MCF 10A (cell line): Measurements from ENCODE around the gene VMP1. TPM values are rescaled to one million over a fixed set of nuclear protein-coding genes. Genes with fewer than 3 reads are reported as not detected.

ENCODE experiments used
- BruUV-seq: library from RNA; stranded (reverse); fragments of 400-500 nt; replicated peaks from 2 replicates; lab custom pipeline; 2021; lab: Mats Ljungman, UMichigan
- CTCF ChIA-PET: fragments of 300-600 bp; sonication (Branson Sonifier 250); formaldehyde crosslinking; extraction: SDS; loops from one replicate; lab custom pipeline; 2021; ENCODE audit warnings: antibody characterized with exemption, inconsistent platforms; lab: Yijun Ruan, JAX
- POLR2A ChIA-PET: fragments of 300-600, 350-650 bp; sonication (Branson Sonifier 250); formaldehyde crosslinking; extraction: SDS; loops from one replicate; lab custom pipeline; 2020; ENCODE audit warnings: antibody characterized with exemption, inconsistent platforms; lab: Yijun Ruan, JAX
- DNase-seq: peaks from one replicate; pipeline ENCODE4 v3.0.0-alpha.2; 2018; ENCODE audit not compliant: unreplicated experiment
- H3K27ac Mint-ChIP-seq: one replicate; pipeline ENCODE4 v1.8.0; 2022; ENCODE audit warnings: mild to moderate bottlenecking, low read depth, mixed read lengths; ENCODE audit not compliant: unreplicated experiment
- H3K27me3 Mint-ChIP-seq: one replicate; pipeline ENCODE4 v1.8.0; 2022; ENCODE audit warnings: mixed read lengths; ENCODE audit not compliant: insufficient read depth, unreplicated experiment
- H3K36me3 Mint-ChIP-seq: one replicate; pipeline ENCODE4 v1.8.0; 2022; ENCODE audit warnings: mild to moderate bottlenecking, moderate library complexity, mixed read lengths; ENCODE audit not compliant: insufficient read depth, unreplicated experiment
- H3K4me1 Mint-ChIP-seq: one replicate; pipeline ENCODE4 v1.8.0; 2022; ENCODE audit warnings: mixed read lengths; ENCODE audit not compliant: insufficient read depth, unreplicated experiment
- H3K4me3 Mint-ChIP-seq: one replicate; pipeline ENCODE4 v1.8.0; 2022; ENCODE audit warnings: mild to moderate bottlenecking, moderate library complexity, mixed read lengths; ENCODE audit not compliant: unreplicated experiment
- H3K9me3 Mint-ChIP-seq: one replicate; pipeline ENCODE4 v1.8.0; 2022; ENCODE audit warnings: mixed read lengths; ENCODE audit not compliant: unreplicated experiment
- CTCF ChIP-seq: fragments of 200-600 bp; IDR thresholded peaks from one replicate; pipeline ENCODE4 v1.8.0; 2022; ENCODE audit warnings: antibody characterized with exemption, mild to moderate bottlenecking; ENCODE audit not compliant: unreplicated experiment
- intact Hi-C: fragments of 100-400 bp; cut with micrococcal nuclease; formaldehyde crosslinking; loops from 2 replicates; pipeline ENCODE4 v1.14.1; 2022
- total RNA-seq: library from RNA; stranded (reverse); gene quantifications from 2 replicates; pipeline ENCODE4 v1.2.3, GENCODE V29; 2022

The VMP1 gene
- total RNA-seq, 1 experiment from 2014 or later: 228 TPM

- Mint-ChIP-seq H3K4me3 (no peak overlapping the region), H3K36me3 (peaks cover 13% of the 10 kb centered on the region), H3K9me3 (peaks cover 8% of the 10 kb centered on the region), H3K27ac (no peak overlapping the region), H3K27me3 (no peaks in the 10 kb centered on the region), H3K4me1 (no peaks in the 10 kb centered on the region)
- ChIA-PET POLR2A (interaction anchor here (1.6 kb wide), 1 partner anchor 21 kb away, joined by 7 read pairs; no protein-coding TSS in a partner anchor), CTCF (interaction anchor here (0.7 to 2.7 kb wide), 14 partner anchors 15 to 310 kb away, joined by 3 to 16 read pairs (median 4); no protein-coding TSS in a partner anchor)
- TF ChIP-seq CTCF: peak; percentile 58
- peak; percentile 50 for DNase-seq
- BruUV-seq: no TSS peak
- intact Hi-C loops: loop anchor here (1.0 to 10.0 kb wide), 3 partner anchors 112 to 432 kb away; no protein-coding TSS in a partner anchor
Measured at GRCh38 chr17:59746849-59747445, 39.5 kb downstream of the VMP1 start.

GRCh38 chr17:59748591-59748990 lies 41.1 kb downstream of the VMP1 start:
- no TSS peak for BruUV-seq
- Mint-ChIP-seq H3K9me3 (peaks cover under 1% of the 10 kb centered on the region), H3K4me3 (no peak overlapping the region), H3K27ac (no peak overlapping the region), H3K4me1 (no peaks in the 10 kb centered on the region), H3K36me3 (peaks cover 18% of the 10 kb centered on the region), H3K27me3 (no peaks in the 10 kb centered on the region)
- TF ChIP-seq CTCF: no peak
- ChIA-PET POLR2A (interaction anchor here (0.9 to 1.1 kb wide), 2 partner anchors 130 to 144 kb away, joined by 3 read pairs; partner anchors contain the start of genes RPS6KB1 and TUBD1), CTCF (interaction anchor here (0.5 to 2.7 kb wide), 4 partner anchors 90 to 117 kb away, joined by 3 to 16 read pairs (median 4); no protein-coding TSS in a partner anchor)
- intact Hi-C loops: loop anchor here (10.0 kb wide), 2 partner anchors 296 to 434 kb away; no protein-coding TSS in a partner anchor
- no peak for DNase-seq

GRCh38 chr17:59751955-59752413 lies 44.5 kb downstream of the VMP1 start:
- ChIA-PET POLR2A (interaction anchor here (1.5 to 7.0 kb wide), 5 partner anchors 33 to 141 kb away, joined by 3 to 142 read pairs (median 21); partner anchors contain the start of genes PTRH2, RPS6KB1, TUBD1 and VMP1), CTCF (interaction anchor here (0.6 to 7.2 kb wide), 11 partner anchors 11 to 286 kb away, joined by 3 to 81 read pairs (median 5); partner anchors contain the start of genes RPS6KB1 and TUBD1)
- no peak overlapping the region for H3K27ac Mint-ChIP-seq
- peaks cover 19% of the 10 kb centered on the region for H3K4me1 Mint-ChIP-seq
- no TSS peak for BruUV-seq
- no peak for TF ChIP-seq CTCF
- no peaks in the 10 kb centered on the region for H3K9me3 Mint-ChIP-seq
- H3K27me3 Mint-ChIP-seq: no peaks in the 10 kb centered on the region
- peaks cover 22% of the 10 kb centered on the region for H3K36me3 Mint-ChIP-seq
- intact Hi-C loops: no loop called here
- H3K4me3 Mint-ChIP-seq: no peak overlapping the region
- DNase-seq: no peak

GRCh38 chr17:59752446-59752845 lies 45.0 kb downstream of the VMP1 start:
- BruUV-seq: no TSS peak
- TF ChIP-seq CTCF: no peak

More at GRCh38 chr17:59752446-59752845, 45.0 kb downstream of the VMP1 start:
- intact Hi-C loops: no loop called here
- DNase-seq: no peak
- ChIA-PET POLR2A (interaction anchor here (0.6 to 7.0 kb wide), 8 partner anchors 17 to 141 kb away, joined by 3 to 142 read pairs (median 18); partner anchors contain the start of genes PTRH2, RPS6KB1, TUBD1 and VMP1), CTCF (interaction anchor here (0.6 to 7.2 kb wide), 12 partner anchors 11 to 285 kb away, joined by 3 to 81 read pairs (median 6); partner anchors contain the start of genes RPS6KB1 and TUBD1)
- Mint-ChIP-seq H3K9me3 (no peaks in the 10 kb centered on the region), H3K36me3 (peaks cover 22% of the 10 kb centered on the region), H3K27ac (no peak overlapping the region), H3K4me1 (peaks cover 19% of the 10 kb centered on the region), H3K4me3 (no peak overlapping the region), H3K27me3 (no peaks in the 10 kb centered on the region)
